GM18951 (cell line): Measurements from ENCODE around the gene SYT1.

Experiments
- POLR2A ChIP-seq: IDR thresholded peaks from 4 replicates; pipeline ENCODE4 v1.6.1; 2011; ENCODE audit warnings: mild to moderate bottlenecking; ENCODE audit not compliant: insufficient read length, insufficient read depth; ENCODE audit errors: extremely low read depth
- in situ Hi-C: fragments of 300-500 bp; cut with MboI; formaldehyde crosslinking; loops from one replicate; pipeline ENCODE4 v1.12.0; 2022; ENCODE audit warnings: low sequenced_read_pairs, mixed read lengths, inconsistent platforms; ENCODE audit not compliant: unreplicated experiment

Gene SYT1

DNA sequence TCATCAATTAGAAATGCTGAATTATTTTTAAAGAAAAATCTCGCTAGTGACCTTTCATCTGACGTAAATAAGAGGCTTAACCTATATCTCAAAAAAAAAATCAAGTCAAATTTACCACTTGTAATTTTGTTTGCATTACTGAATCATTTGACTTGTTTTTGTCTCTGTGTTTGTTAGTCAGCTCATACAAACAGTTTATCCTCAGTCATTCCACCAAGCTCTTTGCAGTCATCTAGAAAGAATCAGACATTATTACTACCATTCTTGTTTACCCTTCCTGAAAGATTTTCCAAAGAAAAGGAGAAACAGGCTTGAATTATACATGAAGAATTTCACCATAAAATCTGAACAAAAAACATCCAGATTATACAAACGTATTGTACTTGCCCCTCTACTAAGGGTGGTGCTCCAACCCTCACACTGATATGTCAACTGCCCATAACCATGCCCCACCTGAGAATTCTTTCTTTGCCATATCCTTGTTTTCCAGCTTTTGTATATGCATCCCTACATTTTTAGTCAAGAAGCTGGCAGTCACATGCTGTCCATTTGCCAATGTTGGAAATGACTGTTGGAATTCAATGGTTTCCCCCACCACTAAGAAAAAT, 569.0 kb downstream of the SYT1 start:
- no peak for TF ChIP-seq POLR2A
- in situ Hi-C loops, result no loop called here

DNA sequence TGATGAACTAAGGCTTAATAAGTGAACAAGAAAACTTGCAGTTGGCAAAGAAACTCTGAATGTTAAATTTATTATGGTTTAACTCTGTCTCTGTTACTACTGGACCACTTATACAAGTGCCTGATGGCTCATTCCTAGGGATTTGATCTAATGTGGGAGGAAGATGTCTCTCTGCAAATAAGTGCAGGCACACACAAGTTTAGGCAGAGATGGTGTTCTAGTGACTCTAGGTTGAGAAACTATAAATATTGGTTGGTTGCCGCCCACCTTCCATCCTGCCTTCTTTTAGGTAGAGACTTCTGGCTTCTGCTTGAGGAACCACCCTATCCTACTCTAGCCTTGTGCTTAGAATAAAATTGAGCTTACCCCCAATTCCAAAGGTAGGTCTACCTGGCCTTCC, 570.0 kb downstream of the SYT1 start:
- in situ Hi-C loops, result no loop called here

DNA sequence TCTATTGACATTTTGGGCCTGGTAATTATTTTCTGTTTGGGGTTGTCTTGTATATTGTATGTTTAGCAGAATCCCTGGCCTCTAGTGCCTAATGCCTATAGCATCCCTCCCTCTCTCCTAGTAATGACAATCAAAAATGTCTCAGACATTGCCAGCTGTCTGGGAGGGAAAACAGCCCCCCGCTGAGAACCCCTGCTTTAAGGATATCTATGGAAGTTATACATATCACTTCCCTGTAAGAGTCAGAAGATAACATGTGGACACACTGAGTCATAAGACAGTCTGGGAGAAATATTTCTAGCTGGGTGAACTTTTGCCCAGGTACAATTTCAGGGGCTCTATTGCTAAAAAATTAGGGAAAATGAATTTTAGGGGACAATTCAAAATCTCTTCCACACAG, 571.2 kb downstream of the SYT1 start:
- no peak for TF ChIP-seq POLR2A
- in situ Hi-C loops, result no loop called here

More for the DNA sequence above, 570.0 kb downstream of the SYT1 start:
- TF ChIP-seq POLR2A, result no peak

DNA sequence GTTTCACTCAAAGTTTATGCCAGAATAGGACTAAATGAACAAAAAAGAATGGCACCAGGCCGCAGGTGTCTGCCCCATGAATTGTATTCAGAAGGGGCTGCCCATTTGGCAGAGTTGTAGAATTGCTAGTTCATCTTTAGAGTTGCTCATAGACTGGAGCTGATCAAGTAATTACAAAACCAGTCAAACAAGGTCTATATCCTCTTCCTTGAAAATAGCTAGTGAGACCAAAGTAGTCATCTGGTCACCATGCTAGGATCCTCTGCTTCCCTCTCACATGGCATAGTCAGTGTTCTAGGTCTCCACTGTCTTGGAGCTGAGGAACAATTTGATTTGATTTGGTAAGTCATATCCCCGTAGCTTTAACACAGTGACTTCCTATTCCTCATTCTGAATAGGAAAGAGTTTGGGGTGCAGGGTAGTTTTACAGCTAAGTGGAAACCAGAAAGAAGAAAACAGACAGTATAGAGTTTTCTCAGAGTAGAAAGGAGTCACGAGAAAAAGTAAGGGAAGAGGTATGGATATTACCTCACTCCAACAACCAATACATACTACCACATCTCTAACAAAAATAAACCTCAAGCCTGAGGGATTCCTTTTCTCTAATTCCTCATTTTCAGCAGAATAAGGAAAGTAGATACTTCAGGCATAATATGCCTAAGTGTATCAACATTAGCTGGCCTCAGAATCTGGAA, 574.1 kb downstream of the SYT1 start:
- in situ Hi-C loops, result no loop called here
- no peak for TF ChIP-seq POLR2A

DNA sequence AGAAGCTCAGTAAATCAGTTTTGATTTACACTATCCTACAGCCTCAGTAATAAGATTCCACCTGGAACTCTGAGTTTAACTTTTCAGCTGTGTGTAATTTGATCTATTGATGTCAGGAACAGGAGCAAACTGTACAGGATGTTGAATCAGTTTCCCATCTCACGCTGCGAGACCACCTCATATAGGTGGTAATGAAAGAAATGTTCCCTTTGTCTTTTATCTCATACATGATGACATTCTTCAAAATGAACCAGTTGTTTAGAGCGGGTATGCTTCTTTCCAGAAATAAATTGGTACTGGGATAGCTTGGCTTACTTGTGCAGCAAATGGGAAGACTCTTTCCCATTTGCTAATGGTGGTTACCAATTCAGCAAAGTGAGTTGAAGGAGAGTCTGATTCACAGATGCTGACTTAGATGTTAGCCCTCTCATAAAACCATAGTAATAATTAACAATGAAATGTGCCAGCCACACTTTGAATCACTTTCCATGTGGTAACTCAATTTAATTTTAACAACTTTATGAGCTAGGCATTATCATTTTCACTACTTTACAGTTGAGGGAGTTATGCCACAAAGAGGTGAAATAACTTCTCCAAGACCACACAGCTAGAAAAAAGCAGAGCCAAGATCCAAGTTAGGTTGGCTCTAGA, 574.7 kb downstream of the SYT1 start:
- no peak for TF ChIP-seq POLR2A
- in situ Hi-C loops, result no loop called here

DNA sequence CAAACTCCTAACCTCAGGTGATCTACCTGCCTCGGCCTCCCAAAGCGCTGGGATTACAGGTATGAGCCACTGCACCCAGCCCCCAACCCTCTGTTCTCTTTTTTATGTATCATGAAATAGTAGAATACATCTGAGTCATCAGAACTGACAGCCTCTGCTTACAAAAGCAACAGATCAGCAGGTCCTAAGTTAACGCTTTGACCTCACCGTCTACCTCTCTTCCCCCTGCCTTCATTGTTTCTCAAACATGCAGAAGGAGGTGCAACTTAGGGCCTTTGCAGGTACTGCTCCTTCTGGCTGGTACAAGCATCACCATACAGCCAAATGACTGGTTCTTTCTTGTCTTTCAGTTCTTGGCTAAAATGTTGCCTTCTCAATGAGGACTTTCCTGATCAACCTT, 577.0 kb downstream of the SYT1 start:
- TF ChIP-seq POLR2A, result no peak
- in situ Hi-C loops, result no loop called here

DNA sequence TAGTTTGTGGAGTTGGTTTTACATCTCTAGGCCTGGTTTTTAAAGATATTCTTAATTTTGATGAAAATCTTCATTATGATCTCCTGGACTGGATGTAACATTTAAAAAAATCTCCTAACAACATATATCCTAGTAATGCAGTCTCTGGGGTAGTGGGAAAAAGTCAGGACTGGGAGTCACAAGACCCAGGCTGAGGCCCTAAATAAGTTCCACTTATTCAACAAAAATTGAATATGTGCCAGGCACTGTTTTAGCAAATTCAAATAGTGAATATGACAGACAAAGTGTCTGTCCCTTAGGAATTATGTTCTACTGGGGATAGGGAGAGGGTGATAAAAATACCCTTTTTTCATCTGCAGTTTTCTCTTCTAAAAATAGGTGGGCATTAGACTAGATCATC, 577.8 kb downstream of the SYT1 start:
- no peak for TF ChIP-seq POLR2A
- in situ Hi-C loops, result no loop called here

DNA sequence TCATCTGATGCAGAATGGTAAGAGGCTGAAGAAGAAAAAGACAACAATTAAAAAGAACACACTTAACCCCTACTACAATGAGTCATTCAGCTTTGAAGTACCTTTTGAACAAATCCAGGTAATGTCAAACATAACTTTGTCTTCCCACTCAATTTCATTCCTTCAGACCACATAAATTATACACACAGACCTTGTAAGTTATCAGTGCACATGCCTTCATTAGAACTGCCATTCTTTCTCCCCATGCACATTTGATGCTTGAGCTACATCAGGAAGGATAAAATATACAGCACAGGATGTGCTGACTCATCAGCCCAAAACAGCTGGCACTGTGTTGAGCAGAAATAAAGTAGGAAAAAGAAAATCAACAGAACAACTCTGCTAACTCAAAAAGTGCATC, 579.5 kb downstream of the SYT1 start:
- no peak for TF ChIP-seq POLR2A
- in situ Hi-C loops, result no loop called here

DNA sequence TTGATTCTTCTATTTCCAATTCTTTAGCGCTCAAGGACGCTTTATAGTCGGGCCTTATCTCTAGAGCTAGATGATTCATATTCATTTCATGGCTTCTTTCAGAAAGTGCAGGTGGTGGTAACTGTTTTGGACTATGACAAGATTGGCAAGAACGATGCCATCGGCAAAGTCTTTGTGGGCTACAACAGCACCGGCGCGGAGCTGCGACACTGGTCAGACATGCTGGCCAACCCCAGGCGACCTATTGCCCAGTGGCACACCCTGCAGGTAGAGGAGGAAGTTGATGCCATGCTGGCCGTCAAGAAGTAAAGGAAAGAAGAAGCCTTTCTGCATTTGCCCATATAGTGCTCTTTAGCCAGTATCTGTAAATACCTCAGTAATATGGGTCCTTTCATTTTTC, 584.2 kb downstream of the SYT1 start:
- in situ Hi-C loops, result no loop called here
- no peak for TF ChIP-seq POLR2A

DNA sequence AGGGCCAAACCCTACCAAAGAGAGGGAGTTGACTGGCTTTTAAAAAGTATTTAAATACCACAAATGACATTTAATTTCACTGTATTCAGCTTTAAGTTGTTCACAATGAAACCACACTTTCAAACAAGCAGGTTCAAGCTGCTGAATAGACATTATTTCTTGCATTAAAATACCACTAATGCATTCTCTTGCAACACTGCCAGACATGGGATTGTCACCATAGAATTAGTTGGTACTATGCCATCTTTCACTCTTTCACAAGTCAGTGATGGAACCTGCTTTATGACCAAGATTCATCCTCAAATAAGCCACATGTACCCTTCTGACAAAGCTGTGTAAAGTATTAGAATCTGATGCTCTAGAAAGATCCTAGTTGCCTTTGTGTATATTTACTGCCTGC, 586.8 kb downstream of the SYT1 start:
- in situ Hi-C loops, result no loop called here
- no peak for TF ChIP-seq POLR2A

DNA sequence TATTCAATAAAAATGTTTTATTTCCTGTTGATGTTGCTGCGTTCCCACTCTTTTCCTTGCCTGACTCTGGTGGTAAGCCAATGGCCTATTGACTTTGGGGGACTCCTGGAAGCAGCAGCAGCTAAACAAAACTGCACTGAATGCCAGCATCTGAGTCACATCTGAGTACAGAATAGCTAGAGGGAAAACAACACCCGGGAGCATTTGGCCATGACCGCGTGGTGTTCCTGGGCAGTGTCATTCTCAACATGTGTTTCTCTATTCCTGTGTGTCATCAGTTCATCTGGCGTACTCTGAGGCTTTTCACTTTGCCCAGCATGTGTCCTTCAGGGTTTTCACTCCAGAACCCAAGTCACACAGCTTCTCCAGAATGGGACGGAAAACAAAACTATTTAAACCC, 587.4 kb downstream of the SYT1 start:
- no peak for TF ChIP-seq POLR2A
- in situ Hi-C loops, result no loop called here

DNA sequence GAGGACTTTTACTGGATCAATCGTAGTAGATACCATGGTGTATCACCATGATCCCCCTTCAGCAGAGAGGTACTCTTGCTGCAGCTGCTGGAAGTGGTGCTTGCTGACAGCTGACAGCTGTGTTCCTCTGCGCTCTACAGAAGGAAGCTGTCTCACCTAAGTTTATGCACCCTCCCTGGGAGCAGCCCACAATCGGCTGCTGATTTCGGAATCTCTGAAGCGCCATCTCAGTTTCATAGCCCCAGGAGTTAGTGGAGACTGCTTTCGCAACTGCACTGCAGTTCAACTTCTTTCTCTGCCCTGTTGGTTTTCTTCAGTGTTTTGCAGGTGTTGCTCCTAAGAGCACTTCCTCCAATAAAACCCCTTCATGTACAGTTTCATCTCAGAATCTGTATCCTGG, 588.3 kb downstream of the SYT1 start:
- TF ChIP-seq POLR2A, result no peak
- in situ Hi-C loops, result no loop called here

DNA sequence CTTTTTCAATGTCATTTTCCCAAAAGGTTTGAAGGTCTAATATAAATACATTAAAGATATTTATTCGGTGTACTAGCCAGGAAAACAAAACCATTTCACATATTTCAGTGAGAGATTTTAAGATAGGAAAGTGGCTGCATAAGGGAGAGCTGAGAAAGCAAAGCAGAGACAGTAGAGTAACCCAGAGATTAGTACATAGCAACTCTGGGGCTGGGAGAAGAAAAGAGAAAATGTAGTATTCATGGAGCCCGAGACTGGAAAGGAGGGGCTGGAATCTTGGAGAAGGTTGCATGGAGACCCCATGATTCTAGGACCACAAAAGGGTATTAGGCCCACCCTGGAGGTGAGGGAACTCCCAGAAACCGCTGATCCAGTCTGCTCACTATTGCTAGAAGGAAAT, 589.2 kb downstream of the SYT1 start:
- no peak for TF ChIP-seq POLR2A
- in situ Hi-C loops, result no loop called here

DNA sequence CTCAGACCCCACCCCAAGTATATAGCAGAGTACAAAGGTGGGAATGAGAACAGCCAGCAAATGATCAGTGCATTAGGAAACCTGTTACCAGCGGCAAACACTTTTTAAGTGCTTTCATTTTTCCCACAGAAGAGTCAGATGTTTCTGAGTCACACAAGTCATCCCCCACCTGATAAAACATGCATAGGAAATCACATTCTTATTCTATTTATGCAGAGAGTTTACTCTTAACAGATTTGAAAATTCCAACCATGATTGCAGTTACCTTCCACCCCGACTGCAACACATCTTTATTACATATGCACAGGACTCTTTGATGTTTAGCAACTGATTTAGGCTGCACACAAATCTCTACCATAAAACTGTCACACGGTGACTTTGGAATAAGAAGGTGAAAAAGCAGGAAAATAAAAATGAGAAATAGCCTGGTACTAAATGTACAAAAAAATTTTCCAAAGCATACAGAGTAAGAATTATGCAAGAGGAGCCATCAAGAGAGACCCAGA, 589.8 kb downstream of the SYT1 start:
- in situ Hi-C loops, result no loop called here
- TF ChIP-seq POLR2A, result no peak
